Mucosa of descending colon (tissue), 3 donors: ENCODE measurements around the gene PADI2. TPM values are rescaled to one million over a fixed set of nuclear protein-coding genes. Genes with fewer than 3 reads are reported as not detected.

Source experiments
- ATAC-seq: fragments of 200-7000 bp; cut with Tn5 transposase; one replicate; pipeline ENCODE4 v1.9.1; 2020; ENCODE audit warnings: mild to moderate bottlenecking, moderate library complexity
- DNase-seq, 3 donors: peaks; one replicate each; pipeline ENCODE4 v3.0.0-alpha.2; 2020
- H3K36me3 ChIP-seq: fragments of 200-600 bp; one replicate; pipeline ENCODE4 v1.8.0; 2021; ENCODE audit warnings: low read depth, mild to moderate bottlenecking
- H3K4me1 ChIP-seq: fragments of 200-600 bp; one replicate; pipeline ENCODE4 v1.8.0; 2021; ENCODE audit warnings: low read depth, mild to moderate bottlenecking
- H3K4me3 ChIP-seq: fragments of 200-600 bp; one replicate; pipeline ENCODE4 v1.8.0; 2021; ENCODE audit warnings: mild to moderate bottlenecking
- H3K9me3 ChIP-seq: fragments of 200-600 bp; one replicate; pipeline ENCODE4 v1.8.0; 2021; ENCODE audit warnings: mild to moderate bottlenecking
- CTCF ChIP-seq: fragments of 200-600 bp; IDR thresholded peaks from one replicate; pipeline ENCODE4 v1.8.0; 2022; ENCODE audit warnings: antibody characterized with exemption, mild to moderate bottlenecking
- intact Hi-C, 2 donors: fragments of 100-400 bp; cut with DNase I in 1 of 2; cut with micrococcal nuclease in 1 of 2; formaldehyde crosslinking; loops; one replicate each; pipeline versions ENCODE4 v1.11.0 to v1.11.1; 2022; cut with DNase I, micrococcal nuclease
- long read RNA-seq, 2 donors: library from polyadenylated mRNA; unstranded; transcript quantifications; one replicate each; pipeline ENCODE4 v2.0.0, GENCODE V29; 2019 to 2021
- total RNA-seq, 3 donors: library from RNA; stranded (reverse); fragmentation: NEBNext Ultra II Directional in 2 of 3; extraction: Animal tissue kit (Norgen Biotek cat#: 25700) in 2 of 3; gene quantifications; one replicate each; pipeline versions ENCODE4 v1.2.1 to v1.2.4, GENCODE V29; 2021 to 2023
- donor health status: DM: no; HTN: no; CAD: no; lungs with moderate emphysema.
- donor health status: DM: no; HTN: no; CAD: no.
- donor health status: DM: no; HTN: yes; CAD: no.

Gene PADI2
- 100 to 1,000 TPM; 105 to 398 (median 163) TPM for total RNA-seq
- long read RNA-seq, donor 1, full-length matches to known transcripts = 25 of 68 reads
- long read RNA-seq, donor 1, partial matches to known transcripts = 28 of 68 reads
- long read RNA-seq, donor 1, other reads (novel, unspliced or antisense) = 15 of 68 reads
- long read RNA-seq, donor 2, full-length matches to known transcripts = 5 of 33 reads
- long read RNA-seq, donor 2, partial matches to known transcripts = 4 of 33 reads
- long read RNA-seq, donor 2, other reads (novel, unspliced or antisense) = 24 of 33 reads

DNA sequence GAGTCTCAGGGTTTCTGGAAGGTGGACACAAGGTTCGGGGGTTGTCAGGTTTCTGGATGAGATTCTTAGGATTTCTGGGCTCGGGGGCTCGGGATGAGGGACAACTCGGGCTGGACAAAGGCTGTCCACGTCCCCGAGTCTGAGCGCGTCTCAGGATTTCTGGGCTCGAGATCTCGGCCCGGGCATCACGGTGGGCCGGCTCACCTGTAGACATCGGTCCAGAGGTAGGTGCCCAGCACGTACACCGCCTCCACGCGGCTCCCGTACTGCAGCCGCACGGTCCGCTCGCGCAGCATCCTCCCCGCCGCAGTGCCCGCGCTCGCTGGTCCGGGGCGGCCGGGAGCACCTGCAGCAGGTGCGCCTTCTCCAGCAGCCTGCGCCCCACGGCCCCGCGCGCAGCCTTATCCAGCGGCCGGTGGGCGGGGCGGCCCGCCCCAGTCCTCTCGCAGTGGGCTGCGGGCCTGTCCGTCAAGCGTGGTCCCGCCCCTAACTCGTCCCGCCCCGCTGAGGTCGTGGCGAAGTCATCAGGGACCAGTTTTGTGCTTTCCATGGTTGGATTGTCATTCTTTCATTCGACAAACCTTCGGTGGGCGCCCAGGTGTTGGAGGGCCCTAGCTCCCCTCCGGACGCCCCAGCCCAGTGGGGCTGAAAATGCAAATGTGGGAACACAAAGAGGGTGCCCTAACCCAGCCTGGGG, at the start of gene PADI2:
Gene PADI2, minus strand, starts transcription at position 376 of the 697 bp plus-strand sequence. Its CDS starts 80 bp downstream, at position 296.
- intact Hi-C loops = no loop called here
- Histone ChIP-seq H3K9me3 (no peaks in the 10 kb centered on the region), H3K4me1 (peaks cover 46% of the 10 kb centered on the region), H3K4me3 (peak within 1 kb of the TSS; percentile 46), H3K36me3 (no peaks in the 10 kb centered on the region)
- ATAC-seq (peak; percentile 94), DNase-seq (peak; percentile 88 to 94 (median 93))
- no peak for TF ChIP-seq CTCF

- no peak for DNase-seq
- intact Hi-C loops = no loop called here
- no peaks in the 10 kb centered on the region for H3K36me3 ChIP-seq
- H3K9me3 ChIP-seq = no peaks in the 10 kb centered on the region
- TF ChIP-seq CTCF = no peak
- H3K4me3 ChIP-seq = no peak overlapping the region
- H3K4me1 ChIP-seq = no peaks in the 10 kb centered on the region
- no peak for ATAC-seq
Observed at GRCh38 chr1:17168091-17168876, 49.0 kb upstream of the PADI2 start.

DNA sequence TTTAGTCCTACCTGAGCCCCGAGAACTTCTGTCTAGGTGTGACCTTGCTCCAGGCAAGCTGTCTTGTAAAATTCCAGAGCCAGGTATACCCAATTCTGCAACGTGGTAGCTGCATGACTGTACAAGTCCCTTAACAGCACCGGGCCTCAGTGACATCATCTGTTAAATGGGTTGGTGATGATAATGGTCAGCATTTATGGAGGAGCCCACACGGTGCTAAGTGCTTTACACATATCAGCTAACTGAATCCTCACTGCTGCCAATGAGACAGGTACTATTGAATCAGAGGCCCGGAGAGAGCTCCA, 48.5 kb upstream of the PADI2 start:
- intact Hi-C loops = no loop called here
- TF ChIP-seq CTCF = no peak
- ATAC-seq = no peak

DNA sequence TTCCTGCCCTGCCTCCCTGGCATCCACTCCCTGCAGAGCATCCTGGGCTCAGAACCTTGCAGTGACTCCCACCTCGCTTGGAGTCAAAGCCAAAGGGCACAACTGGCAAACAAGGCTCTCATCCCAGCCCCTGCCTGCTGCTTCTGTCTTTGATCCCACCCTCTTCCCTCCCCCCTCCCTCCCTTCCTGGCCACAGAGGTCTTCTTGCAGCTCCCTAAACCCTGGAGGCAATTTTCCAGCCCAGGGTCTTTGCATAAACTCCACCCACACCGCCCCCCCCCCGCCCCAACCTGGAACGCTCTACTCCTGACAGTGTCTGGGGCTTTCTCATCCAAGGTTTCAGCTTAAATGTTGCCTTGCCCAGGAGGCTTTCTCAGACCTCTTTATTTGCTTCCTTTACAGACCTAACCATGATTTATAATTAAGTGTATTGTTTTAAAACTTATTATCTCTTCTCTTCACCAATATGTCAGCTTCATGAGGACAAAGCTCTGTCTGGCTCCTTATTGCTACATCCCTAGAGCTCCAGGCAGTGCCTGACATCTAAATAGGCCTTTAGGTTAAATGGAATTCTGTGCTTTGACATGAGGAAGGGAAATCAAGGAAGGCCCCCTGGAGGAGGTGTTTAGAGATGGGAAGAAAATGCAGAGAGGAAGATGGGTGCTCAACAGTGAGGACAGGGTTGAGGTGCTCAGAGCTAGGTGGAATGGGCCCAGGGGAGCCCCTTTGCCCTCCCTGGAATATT, 48.0 kb upstream of the PADI2 start:
- Histone ChIP-seq H3K9me3 (no peaks in the 10 kb centered on the region), H3K4me3 (no peak overlapping the region), H3K4me1 (no peaks in the 10 kb centered on the region), H3K36me3 (no peaks in the 10 kb centered on the region)
- intact Hi-C loops = no loop called here
- DNase-seq (no peak), ATAC-seq (no peak)
- TF ChIP-seq CTCF = no peak

More for the DNA sequence above, 48.5 kb upstream of the PADI2 start:
- no peak overlapping the region for H3K4me3 ChIP-seq
- no peaks in the 10 kb centered on the region for H3K36me3 ChIP-seq
- no peak for DNase-seq
- no peaks in the 10 kb centered on the region for H3K4me1 ChIP-seq
- H3K9me3 ChIP-seq = no peaks in the 10 kb centered on the region

- ATAC-seq (no peak), DNase-seq (no peak)
- Histone ChIP-seq H3K4me1 (no peaks in the 10 kb centered on the region), H3K9me3 (no peaks in the 10 kb centered on the region), H3K36me3 (no peaks in the 10 kb centered on the region), H3K4me3 (no peak overlapping the region)
- intact Hi-C loops = no loop called here
- no peak for TF ChIP-seq CTCF
Observed at GRCh38 chr1:17165823-17166222, 46.6 kb upstream of the PADI2 start.
